Spleen (tissue), 11 donors: ENCODE data around the gene SHISA6. TPM values are rescaled to one million over a fixed set of nuclear protein-coding genes. Genes with fewer than 3 reads are reported as not detected.

Experiments
- DNase-seq: peaks from one replicate; pipeline ENCODE4 v3.0.0-alpha.2; 2020
- H3K27ac ChIP-seq, 8 donors: fragments of 200-600 bp; sonication (generic) in 7 of 8; 1 replicate in 4 of 8; 2 replicates in 4 of 8; pipeline versions ENCODE4 v1.5.0 to v1.8.0; 2016 to 2021; ENCODE audit warnings: inconsistent platforms in 4 of 8, mild to moderate bottlenecking in 4 of 8, moderate library complexity in 1 of 8
- H3K27me3 ChIP-seq, 7 donors: fragments of 200-600 bp; sonication (generic) in 6 of 7; replicated peaks in 1 of 7; 1 replicate in 4 of 7; 2 replicates in 3 of 7; pipeline versions ENCODE4 v1.5.0 to v1.8.0; 2016 to 2021; ENCODE audit warnings: inconsistent platforms in 3 of 7, mild to moderate bottlenecking in 1 of 7
- H3K36me3 ChIP-seq, 6 donors: fragments of 200-600 bp; sonication (generic) in 5 of 6; 1 replicate in 4 of 6; 2 replicates in 2 of 6; pipeline versions ENCODE4 v1.5.0 to v1.8.0; 2016 to 2021; ENCODE audit warnings: inconsistent platforms in 2 of 6
- H3K4me1 ChIP-seq, 6 donors: fragments of 200-600 bp; sonication (generic) in 5 of 6; 1 replicate in 3 of 6; 2 replicates in 3 of 6; pipeline versions ENCODE4 v1.5.0 to v1.8.0; 2016 to 2021; ENCODE audit warnings: inconsistent platforms in 3 of 6
- H3K4me3 ChIP-seq, 8 donors: fragments of 200-600 bp; sonication (generic) in 7 of 8; 1 replicate in 4 of 8; 2 replicates in 4 of 8; pipeline versions ENCODE4 v1.5.0 to v1.8.0; 2016 to 2021; ENCODE audit warnings: inconsistent platforms in 4 of 8, mild to moderate bottlenecking in 4 of 8, moderate library complexity in 2 of 8
- H3K9me3 ChIP-seq, 8 donors: fragments of 200-600 bp; sonication (generic) in 7 of 8; 1 replicate in 4 of 8; 2 replicates in 4 of 8; pipeline versions ENCODE4 v1.5.0 to v1.8.0; 2016 to 2021; ENCODE audit warnings: inconsistent platforms in 4 of 8
- CTCF ChIP-seq, 11 experiments: fragments of 200-600 bp in 7 of 11; fragments of 450-650 bp in 4 of 11; sonication (generic) in 4 of 11; IDR thresholded peaks in 8 of 11; conservative IDR thresholded peaks in 3 of 11; 1 replicate in 7 of 11; 2 replicates in 4 of 11; pipeline versions ENCODE4 v1.4.0 to v1.8.0; 2016 to 2021; ENCODE audit warnings: antibody characterized with exemption in 11 of 11, inconsistent platforms in 4 of 11, mild to moderate bottlenecking in 1 of 11
- POLR2A ChIP-seq, 3 donors: fragments of 450-650 bp; IDR thresholded peaks; one replicate each; pipeline ENCODE4 v1.5.1; 2017; ENCODE audit warnings: antibody characterized with exemption in 3 of 3, mild to moderate bottlenecking in 1 of 3
- POLR2AphosphoS5 ChIP-seq, 3 donors: sonication (generic); formaldehyde crosslinking; IDR thresholded peaks; one replicate each; pipeline ENCODE4 v1.5.1; 2017; ENCODE audit warnings: antibody characterized with exemption in 3 of 3
- WGBS, 5 donors: extraction: QIAGEN DNeasy Blood & Tissue Kit in 3 of 5; methylation state at CpG; one replicate each; pipeline versions ENCODE4 v1.1.5 to v1.1.7; 2013 to 2018; 5-methylcytosine and 5-hydroxymethylcytosine counted together
- intact Hi-C: fragments of 100-400 bp; cut with DNase I; formaldehyde crosslinking; loops from one replicate; pipeline ENCODE4 v1.15.0; 2023; ENCODE audit warnings: low total_unique reads
- polyA plus RNA-seq, 3 donors: library from polyadenylated mRNA; stranded (reverse); fragments of 200-250 nt; gene quantifications; one replicate each; pipeline ENCODE4 v1.2.1, GENCODE V29; 2013
- total RNA-seq, 7 donors: library from RNA; depleted of rRNA in 3 of 7; stranded (reverse); fragments of >200 nt in 3 of 7; fragmentation: NEBNext Ultra II Directional in 4 of 7; extraction: Animal tissue kit (Norgen Biotek cat#: 25700) in 4 of 7; gene quantifications; one replicate each; pipeline versions ENCODE4 v1.1.0 to v1.2.1, GENCODE V29; 2016 to 2021
- donor health status: healthy with polysubstance abuse.
- donor health status: DM: no; HTN: no; CAD: no; lungs with moderate emphysema.
- donor health status: DM: no; HTN: no; CAD: no.
- donor health status: Bipolar disorder and iron deficiency.
- donor health status: healthy.
- donor health status: DM: no; HTN: no; CAD: no.
- donor health status: DM: yes; HTN: yes; CAD: no.

SHISA6 gene
- total and polyA plus RNA-seq, 10 donors: under 0.01 to 0.35 (median 0.10) TPM; not detected in 3

- Histone ChIP-seq H3K9me3 (peaks cover 0 to 31% (median 23%) of the 10 kb centered on the region in 8 donors), H3K27ac (no peak overlapping the region), H3K4me1 (no peaks in the 10 kb centered on the region), H3K4me3 (no peak overlapping the region), H3K27me3 (no peaks in the 10 kb centered on the region), H3K36me3 (no peaks in the 10 kb centered on the region)
- intact Hi-C loops: no loop called here
- no peak for DNase-seq
- TF ChIP-seq POLR2AphosphoS5 (IDR thresholded peaks at IDR 0.05) (no peak), CTCF (IDR thresholded peaks at IDR 0.05 in 8 of 11, conservative IDR thresholded peaks at IDR 0.05 in 3 of 11) (no peak), POLR2A (IDR thresholded peaks at IDR 0.05) (no peak)
- WGBS, 5 donors: 73 to 85% (median 77%) methylated on average over 3 of the region's 3 CpGs
Measured at GRCh38 chr17:11545696-11546095, 304.7 kb downstream of the SHISA6 start.

- intact Hi-C loops: no loop called here
Measured at GRCh38 chr17:11547853-11548252, 306.8 kb downstream of the SHISA6 start.

GRCh38 chr17:11548398-11548797 is 307.4 kb downstream of the SHISA6 start:
- no peaks in the 10 kb centered on the region for H3K27me3 ChIP-seq
- no peak for DNase-seq
- H3K4me3 ChIP-seq: no peak overlapping the region
- H3K36me3 ChIP-seq: no peaks in the 10 kb centered on the region
- no peak overlapping the region for H3K27ac ChIP-seq
- intact Hi-C loops: no loop called here
- TF ChIP-seq POLR2AphosphoS5 (IDR thresholded peaks at IDR 0.05) (no peak), CTCF (IDR thresholded peaks at IDR 0.05 in 8 of 11, conservative IDR thresholded peaks at IDR 0.05 in 3 of 11) (no peak), POLR2A (IDR thresholded peaks at IDR 0.05) (no peak)
- H3K9me3 ChIP-seq: peaks cover 0 to 5% (median under 1%) of the 10 kb centered on the region in 8 donors
- WGBS, 5 donors: 67 to 89% (median 69%) methylated on average over 2 of the region's 2 CpGs
- no peaks in the 10 kb centered on the region for H3K4me1 ChIP-seq

More at GRCh38 chr17:11547853-11548252, 306.8 kb downstream of the SHISA6 start:
- no peak overlapping the region for H3K4me3 ChIP-seq
- H3K27me3 ChIP-seq: no peaks in the 10 kb centered on the region
- H3K36me3 ChIP-seq: no peaks in the 10 kb centered on the region
- WGBS, 5 donors: 94 to 99% (median 96%) methylated on average over 4 of the region's 4 CpGs
- H3K9me3 ChIP-seq: peaks cover 0 to 10% (median 3%) of the 10 kb centered on the region in 8 donors
- DNase-seq: no peak
- no peak for TF ChIP-seq POLR2AphosphoS5 (IDR thresholded peaks at IDR 0.05)
- TF ChIP-seq POLR2A (IDR thresholded peaks at IDR 0.05): no peak
- TF ChIP-seq CTCF (IDR thresholded peaks at IDR 0.05 in 8 of 11, conservative IDR thresholded peaks at IDR 0.05 in 3 of 11): no peak
- no peak overlapping the region for H3K27ac ChIP-seq
- H3K4me1 ChIP-seq: no peaks in the 10 kb centered on the region

GRCh38 chr17:11550431-11550830 is 309.4 kb downstream of the SHISA6 start:
- no peak overlapping the region for H3K4me3 ChIP-seq
- DNase-seq: no peak
- H3K9me3 ChIP-seq: no peaks in the 10 kb centered on the region
- H3K27me3 ChIP-seq: no peaks in the 10 kb centered on the region
- WGBS, 5 donors: 80 to 89% (median 87%) methylated on average over 2 of the region's 2 CpGs
- intact Hi-C loops: no loop called here
- TF ChIP-seq CTCF (IDR thresholded peaks at IDR 0.05 in 8 of 11, conservative IDR thresholded peaks at IDR 0.05 in 3 of 11): no peak
- no peak for TF ChIP-seq POLR2A (IDR thresholded peaks at IDR 0.05)
- no peak for TF ChIP-seq POLR2AphosphoS5 (IDR thresholded peaks at IDR 0.05)
- H3K27ac ChIP-seq: no peak overlapping the region
- no peaks in the 10 kb centered on the region for H3K36me3 ChIP-seq
- no peaks in the 10 kb centered on the region for H3K4me1 ChIP-seq
